Measurements from ENCODE around the gene CCDC92. TPM values are rescaled to one million over a fixed set of nuclear protein-coding genes. Genes with fewer than 3 reads are reported as not detected.

Gene CCDC92
- total RNA-seq, 5 donors from 2014 or later (not counting 1 experiment from before 2014, with no cell fraction given), result 22.1 to 44.9 (median 38.7) TPM

DNA sequence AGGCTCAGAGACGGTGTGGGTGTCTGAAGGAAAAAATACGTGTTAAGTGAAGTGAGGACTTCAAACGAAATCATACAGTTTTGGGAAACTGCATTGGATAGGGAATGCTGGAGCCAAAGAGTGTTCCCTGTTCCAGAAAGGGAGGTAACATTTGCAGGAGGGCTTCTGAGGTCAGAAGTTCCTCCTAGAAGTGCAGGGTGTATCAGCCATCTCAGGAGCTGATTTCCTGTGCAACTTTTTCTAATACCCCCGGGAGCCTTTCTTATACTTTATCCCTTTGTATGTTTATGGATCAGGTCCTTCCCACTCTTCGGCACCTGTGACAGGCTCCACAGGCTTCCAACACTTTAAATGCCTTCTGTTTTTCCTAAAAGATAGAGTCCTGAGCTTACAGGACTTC is 25.3 kb upstream of the CCDC92 start:
- no peaks in the 10 kb centered on the region for H3K27me3 Mint-ChIP-seq
- H3K27ac Mint-ChIP-seq, result no peak overlapping the region
- peaks cover 26% of the 10 kb centered on the region for H3K36me3 Mint-ChIP-seq
- no peak overlapping the region for H3K4me3 ChIP-seq (ENCODE audit: control insufficient read depth in 1 of 2, extremely low read depth in 1 of 2, low read length in 1 of 2)
- DNase-seq (no peak), ATAC-seq (replicated peaks in 1 of 4) (no peak)
- peaks cover 3 to 12% of the 10 kb centered on the region in 2 experiments for H3K4me1 ChIP-seq (ENCODE audit: control insufficient read depth in 1 of 2, extremely low read depth in 1 of 2, insufficient read depth in 2 of 2, low read length in 2 of 2)
- CTCF ChIA-PET, result no interaction called here
- H3K9me3 Mint-ChIP-seq, result no peaks in the 10 kb centered on the region
- H3K4me3 Mint-ChIP-seq, result no peak overlapping the region
- H3K27me3 ChIP-seq (replicated peaks in 1 of 2; ENCODE audit: control insufficient read depth in 2 of 2, extremely low read depth in 1 of 2, insufficient read depth in 2 of 2, low read length in 1 of 2), result no peaks in the 10 kb centered on the region
- no peaks in the 10 kb centered on the region for H3K9me3 ChIP-seq
- H3K4me1 Mint-ChIP-seq, result peaks cover 34 to 43% (median 43%) of the 10 kb centered on the region in 3 donors
- POLR2A ChIA-PET, result no interaction called here
- peaks cover 4 to 19% of the 10 kb centered on the region in 2 donors for H3K36me3 ChIP-seq (ENCODE audit: control insufficient read depth in 2 of 2, extremely low read depth in 1 of 2, insufficient read depth in 1 of 2, low read length in 1 of 2)
- 91% methylated on average over 3 of the region's 5 CpGs for WGBS (ENCODE audit: insufficient coverage)
- no peak overlapping the region for H3K27ac ChIP-seq (ENCODE audit: low read length)

- whole genome bisulfite sequencing (ENCODE audit: insufficient coverage), result no CpG with 5 or more reads among the region's 6 CpGs
- no peak for ATAC-seq (replicated peaks in 1 of 4)
These were observed 24.6 kb upstream of the CCDC92 start for GRCh38 chr12:123997033-123997822.

DNA sequence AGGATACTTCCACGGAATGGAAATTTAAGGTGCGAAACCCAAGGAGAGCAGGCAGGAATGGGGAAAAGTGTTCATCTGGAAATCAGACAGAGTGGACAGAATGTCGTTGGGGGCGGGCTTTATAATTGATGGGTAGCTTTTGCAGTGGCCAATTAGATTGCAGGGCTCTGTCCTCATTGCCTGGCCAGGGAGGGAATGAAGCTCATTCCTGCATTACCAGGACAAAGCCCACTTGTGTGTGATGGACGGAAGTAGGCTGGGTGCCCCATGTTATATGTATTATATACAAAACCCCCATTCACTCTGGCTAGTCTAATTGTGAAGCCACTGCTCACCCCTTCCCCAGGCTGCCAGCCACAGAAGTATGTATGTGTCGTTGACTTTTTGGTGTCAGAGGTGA is 23.9 kb upstream of the CCDC92 start:
- ChIA-PET CTCF (interaction anchor here in 1 of 2 donors (0.6 kb wide), 1 partner anchor 722 kb away, joined by 4 read pairs; no protein-coding TSS in a partner anchor), POLR2A (no interaction called here)
- H3K27me3 Mint-ChIP-seq, result no peaks in the 10 kb centered on the region
- Histone ChIP-seq H3K9me3 (no peaks in the 10 kb centered on the region), H3K4me3 (ENCODE audit: control insufficient read depth in 1 of 2, extremely low read depth in 1 of 2, low read length in 1 of 2) (no peak overlapping the region), H3K27ac (ENCODE audit: low read length) (no peak overlapping the region), H3K36me3 (ENCODE audit: control insufficient read depth in 2 of 2, extremely low read depth in 1 of 2, insufficient read depth in 1 of 2, low read length in 1 of 2) (peaks cover 4 to 24% of the 10 kb centered on the region in 2 donors), H3K4me1 (ENCODE audit: control insufficient read depth in 1 of 2, extremely low read depth in 1 of 2, insufficient read depth in 2 of 2, low read length in 2 of 2) (peaks cover 3 to 8% of the 10 kb centered on the region in 2 experiments), H3K27me3 (replicated peaks in 1 of 2; ENCODE audit: control insufficient read depth in 2 of 2, extremely low read depth in 1 of 2, insufficient read depth in 2 of 2, low read length in 1 of 2) (no peaks in the 10 kb centered on the region)
- no peak for ATAC-seq (replicated peaks in 1 of 4)
- no peak overlapping the region for H3K27ac Mint-ChIP-seq
- H3K4me1 Mint-ChIP-seq, result peaks cover 34 to 44% (median 43%) of the 10 kb centered on the region in 3 donors
- H3K4me3 Mint-ChIP-seq, result no peak overlapping the region
- no peaks in the 10 kb centered on the region for H3K9me3 Mint-ChIP-seq
- DNase-seq, result no peak
- H3K36me3 Mint-ChIP-seq, result peaks cover 33% of the 10 kb centered on the region
- 100% methylated on average over 4 of the region's 6 CpGs for WGBS (ENCODE audit: insufficient coverage)

More at GRCh38 chr12:123997033-123997822, 24.6 kb upstream of the CCDC92 start:
- Histone ChIP-seq H3K9me3 (no peaks in the 10 kb centered on the region), H3K36me3 (ENCODE audit: control insufficient read depth in 2 of 2, extremely low read depth in 1 of 2, insufficient read depth in 1 of 2, low read length in 1 of 2) (peaks cover 4 to 24% of the 10 kb centered on the region in 2 donors), H3K27me3 (replicated peaks in 1 of 2; ENCODE audit: control insufficient read depth in 2 of 2, extremely low read depth in 1 of 2, insufficient read depth in 2 of 2, low read length in 1 of 2) (no peaks in the 10 kb centered on the region), H3K4me1 (ENCODE audit: control insufficient read depth in 1 of 2, extremely low read depth in 1 of 2, insufficient read depth in 2 of 2, low read length in 2 of 2) (peaks cover 3 to 12% of the 10 kb centered on the region in 2 experiments), H3K27ac (ENCODE audit: low read length) (no peak overlapping the region), H3K4me3 (ENCODE audit: control insufficient read depth in 1 of 2, extremely low read depth in 1 of 2, low read length in 1 of 2) (no peak overlapping the region)
- peaks cover 34 to 43% (median 43%) of the 10 kb centered on the region in 3 donors for H3K4me1 Mint-ChIP-seq
- peaks cover 29% of the 10 kb centered on the region for H3K36me3 Mint-ChIP-seq
- no peaks in the 10 kb centered on the region for H3K27me3 Mint-ChIP-seq
- ChIA-PET POLR2A (no interaction called here), CTCF (no interaction called here)
- H3K4me3 Mint-ChIP-seq, result no peak overlapping the region
- DNase-seq, result no peak
- no peaks in the 10 kb centered on the region for H3K9me3 Mint-ChIP-seq
- no peak overlapping the region for H3K27ac Mint-ChIP-seq

- Histone ChIP-seq H3K27ac (ENCODE audit: low read length) (no peak overlapping the region), H3K4me3 (ENCODE audit: control insufficient read depth in 1 of 2, extremely low read depth in 1 of 2, low read length in 1 of 2) (no peak overlapping the region), H3K4me1 (ENCODE audit: control insufficient read depth in 1 of 2, extremely low read depth in 1 of 2, insufficient read depth in 2 of 2, low read length in 2 of 2) (peaks cover 3 to 8% of the 10 kb centered on the region in 2 experiments), H3K27me3 (replicated peaks in 1 of 2; ENCODE audit: control insufficient read depth in 2 of 2, extremely low read depth in 1 of 2, insufficient read depth in 2 of 2, low read length in 1 of 2) (no peaks in the 10 kb centered on the region), H3K9me3 (no peaks in the 10 kb centered on the region), H3K36me3 (ENCODE audit: control insufficient read depth in 2 of 2, extremely low read depth in 1 of 2, insufficient read depth in 1 of 2, low read length in 1 of 2) (peaks cover 4 to 25% of the 10 kb centered on the region in 2 donors)
- CTCF ChIA-PET, result interaction anchor here in 1 of 2 donors (0.6 kb wide), 1 partner anchor 144 kb away, joined by 3 read pairs; no protein-coding TSS in a partner anchor
- no peaks in the 10 kb centered on the region for H3K9me3 Mint-ChIP-seq
- no peak overlapping the region for H3K27ac Mint-ChIP-seq
- no peaks in the 10 kb centered on the region for H3K27me3 Mint-ChIP-seq
- DNase-seq (no peak), ATAC-seq (replicated peaks in 1 of 4) (peak in 2 of 4 experiments; percentile 19 to 23)
- POLR2A ChIA-PET, result no interaction called here
- 87% methylated on average over 3 of the region's 7 CpGs for WGBS (ENCODE audit: insufficient coverage)
- H3K36me3 Mint-ChIP-seq, result peaks cover 45% of the 10 kb centered on the region
- peaks cover 39 to 52% (median 49%) of the 10 kb centered on the region in 3 donors for H3K4me1 Mint-ChIP-seq
- no peak overlapping the region for H3K4me3 Mint-ChIP-seq
These were observed 22.6 kb upstream of the CCDC92 start for GRCh38 chr12:123995023-123995748.

GRCh38 chr12:123992118-123992825 is 19.6 kb upstream of the CCDC92 start:
- Histone ChIP-seq H3K9me3 (no peaks in the 10 kb centered on the region), H3K4me1 (ENCODE audit: control insufficient read depth in 1 of 2, extremely low read depth in 1 of 2, insufficient read depth in 2 of 2, low read length in 2 of 2) (peaks cover 3 to 8% of the 10 kb centered on the region in 2 experiments), H3K36me3 (ENCODE audit: control insufficient read depth in 2 of 2, extremely low read depth in 1 of 2, insufficient read depth in 1 of 2, low read length in 1 of 2) (peaks cover 3 to 43% of the 10 kb centered on the region in 2 donors), H3K27me3 (replicated peaks in 1 of 2; ENCODE audit: control insufficient read depth in 2 of 2, extremely low read depth in 1 of 2, insufficient read depth in 2 of 2, low read length in 1 of 2) (no peaks in the 10 kb centered on the region), H3K27ac (ENCODE audit: low read length) (no peak overlapping the region), H3K4me3 (ENCODE audit: control insufficient read depth in 1 of 2, extremely low read depth in 1 of 2, low read length in 1 of 2) (no peak overlapping the region)
- WGBS (ENCODE audit: insufficient coverage), result 93% methylated on average over 7 of the region's 8 CpGs
- Mint-ChIP-seq H3K27me3 (no peaks in the 10 kb centered on the region), H3K4me3 (no peak overlapping the region), H3K27ac (no peak overlapping the region), H3K36me3 (peaks cover 59% of the 10 kb centered on the region), H3K9me3 (no peaks in the 10 kb centered on the region), H3K4me1 (peaks cover 38 to 54% (median 42%) of the 10 kb centered on the region in 3 donors)
- POLR2A ChIA-PET, result no interaction called here
- no peak for DNase-seq
- no peak for ATAC-seq (replicated peaks in 1 of 4)
- CTCF ChIA-PET, result no interaction called here

DNA sequence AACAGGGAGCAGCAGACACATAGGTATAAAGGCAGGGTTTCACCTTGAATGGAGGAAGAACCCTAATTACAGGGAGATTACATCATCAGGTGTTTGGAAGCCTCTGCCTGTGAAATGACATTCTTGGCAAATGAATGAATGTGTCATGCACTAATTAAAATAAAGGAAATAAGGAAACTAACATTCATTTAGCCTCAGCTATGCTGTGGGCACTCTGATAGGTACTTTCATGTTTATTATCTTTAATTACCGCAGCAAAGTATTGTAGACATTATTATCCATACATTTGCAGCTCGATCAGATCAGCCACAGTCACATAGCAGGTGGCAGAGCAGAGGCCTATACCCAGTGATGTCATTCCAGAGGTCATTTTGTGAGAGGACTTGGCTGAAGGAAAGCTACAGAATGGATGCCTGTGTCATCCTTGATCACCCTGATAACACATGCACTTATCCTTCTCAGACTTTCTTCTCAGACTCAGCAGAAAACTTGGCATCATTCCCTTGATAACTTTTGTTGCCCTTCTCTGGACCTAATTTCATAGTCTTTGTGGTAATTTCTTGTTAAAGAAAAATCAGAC is 18.8 kb upstream of the CCDC92 start:
- no peaks in the 10 kb centered on the region for H3K27me3 Mint-ChIP-seq
- H3K27ac Mint-ChIP-seq, result no peak overlapping the region
- Histone ChIP-seq H3K27ac (ENCODE audit: low read length) (no peak overlapping the region), H3K27me3 (replicated peaks in 1 of 2; ENCODE audit: control insufficient read depth in 2 of 2, extremely low read depth in 1 of 2, insufficient read depth in 2 of 2, low read length in 1 of 2) (no peaks in the 10 kb centered on the region), H3K4me1 (ENCODE audit: control insufficient read depth in 1 of 2, extremely low read depth in 1 of 2, insufficient read depth in 2 of 2, low read length in 2 of 2) (peaks cover 3 to 5% of the 10 kb centered on the region in 2 experiments), H3K9me3 (no peaks in the 10 kb centered on the region), H3K4me3 (ENCODE audit: control insufficient read depth in 1 of 2, extremely low read depth in 1 of 2, low read length in 1 of 2) (no peak overlapping the region), H3K36me3 (ENCODE audit: control insufficient read depth in 2 of 2, extremely low read depth in 1 of 2, insufficient read depth in 1 of 2, low read length in 1 of 2) (peaks cover 3 to 45% of the 10 kb centered on the region in 2 donors)
- no CpG with 5 or more reads among the region's 2 CpGs for WGBS (ENCODE audit: insufficient coverage)
- no peak overlapping the region for H3K4me3 Mint-ChIP-seq
- H3K4me1 Mint-ChIP-seq, result peaks cover 38 to 53% (median 40%) of the 10 kb centered on the region in 3 donors
- H3K9me3 Mint-ChIP-seq, result no peaks in the 10 kb centered on the region
- H3K36me3 Mint-ChIP-seq, result peaks cover 57% of the 10 kb centered on the region
- CTCF ChIA-PET, result no interaction called here
- ATAC-seq (replicated peaks in 1 of 4) (no peak), DNase-seq (no peak)
- POLR2A ChIA-PET, result no interaction called here
